ENCODE results near the gene CMSS1. TPM values are rescaled to one million over a fixed set of nuclear protein-coding genes. Genes with fewer than 3 reads are reported as not detected.

Gene CMSS1
- total RNA-seq, 1 donor from 2014 or later: 9.2 TPM

DNA sequence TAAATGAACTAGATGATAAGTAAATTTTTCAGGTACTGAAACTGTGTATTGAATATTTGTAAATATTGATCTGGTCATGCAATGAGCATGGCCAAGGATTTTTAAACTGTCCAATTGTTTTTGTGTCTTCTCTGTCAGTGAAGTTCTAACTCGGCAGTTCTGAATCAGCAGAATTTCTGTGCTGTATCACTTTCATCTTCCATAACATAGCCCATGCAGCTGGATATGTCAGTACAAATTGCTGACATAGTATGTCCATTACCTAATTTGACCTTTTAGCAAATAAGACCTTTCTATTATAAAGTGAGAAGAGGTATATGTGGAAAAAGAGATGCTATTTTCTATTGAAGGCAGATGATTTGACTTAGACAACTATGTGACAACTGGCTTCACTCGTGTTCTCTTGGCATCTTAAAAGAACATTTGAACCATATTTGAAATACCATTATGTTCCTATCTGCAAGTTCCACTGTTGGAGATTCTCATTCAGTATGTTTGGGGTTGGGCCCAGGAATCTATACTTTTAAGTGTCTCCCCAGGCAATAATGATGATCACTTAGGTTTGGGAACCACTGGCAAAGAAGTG, 90.4 kb downstream of the CMSS1 start:
- Histone ChIP-seq H3K36me3 (no peaks in the 10 kb centered on the region), H3K27me3 (no peaks in the 10 kb centered on the region), H3K4me3 (no peak overlapping the region), H3K9me3 (no peaks in the 10 kb centered on the region), H3K27ac (no peak overlapping the region), H3K4me1 (peaks cover 0 to 15% of the 10 kb centered on the region in 2 donors)
- TF ChIP-seq, protein P1, sequence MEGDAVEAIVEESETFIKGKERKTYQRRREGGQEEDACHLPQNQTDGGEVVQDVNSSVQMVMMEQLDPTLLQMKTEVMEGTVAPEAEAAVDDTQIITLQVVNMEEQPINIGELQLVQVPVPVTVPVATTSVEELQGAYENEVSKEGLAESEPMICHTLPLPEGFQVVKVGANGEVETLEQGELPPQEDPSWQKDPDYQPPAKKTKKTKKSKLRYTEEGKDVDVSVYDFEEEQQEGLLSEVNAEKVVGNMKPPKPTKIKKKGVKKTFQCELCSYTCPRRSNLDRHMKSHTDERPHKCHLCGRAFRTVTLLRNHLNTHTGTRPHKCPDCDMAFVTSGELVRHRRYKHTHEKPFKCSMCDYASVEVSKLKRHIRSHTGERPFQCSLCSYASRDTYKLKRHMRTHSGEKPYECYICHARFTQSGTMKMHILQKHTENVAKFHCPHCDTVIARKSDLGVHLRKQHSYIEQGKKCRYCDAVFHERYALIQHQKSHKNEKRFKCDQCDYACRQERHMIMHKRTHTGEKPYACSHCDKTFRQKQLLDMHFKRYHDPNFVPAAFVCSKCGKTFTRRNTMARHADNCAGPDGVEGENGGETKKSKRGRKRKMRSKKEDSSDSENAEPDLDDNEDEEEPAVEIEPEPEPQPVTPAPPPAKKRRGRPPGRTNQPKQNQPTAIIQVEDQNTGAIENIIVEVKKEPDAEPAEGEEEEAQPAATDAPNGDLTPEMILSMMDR (IDR thresholded peaks at IDR 0.05): no peak
- intact Hi-C loops (cut with DNase I): no loop called here
- DNase-seq (ENCODE audit: low spot score in 2 of 2): no peak

DNA sequence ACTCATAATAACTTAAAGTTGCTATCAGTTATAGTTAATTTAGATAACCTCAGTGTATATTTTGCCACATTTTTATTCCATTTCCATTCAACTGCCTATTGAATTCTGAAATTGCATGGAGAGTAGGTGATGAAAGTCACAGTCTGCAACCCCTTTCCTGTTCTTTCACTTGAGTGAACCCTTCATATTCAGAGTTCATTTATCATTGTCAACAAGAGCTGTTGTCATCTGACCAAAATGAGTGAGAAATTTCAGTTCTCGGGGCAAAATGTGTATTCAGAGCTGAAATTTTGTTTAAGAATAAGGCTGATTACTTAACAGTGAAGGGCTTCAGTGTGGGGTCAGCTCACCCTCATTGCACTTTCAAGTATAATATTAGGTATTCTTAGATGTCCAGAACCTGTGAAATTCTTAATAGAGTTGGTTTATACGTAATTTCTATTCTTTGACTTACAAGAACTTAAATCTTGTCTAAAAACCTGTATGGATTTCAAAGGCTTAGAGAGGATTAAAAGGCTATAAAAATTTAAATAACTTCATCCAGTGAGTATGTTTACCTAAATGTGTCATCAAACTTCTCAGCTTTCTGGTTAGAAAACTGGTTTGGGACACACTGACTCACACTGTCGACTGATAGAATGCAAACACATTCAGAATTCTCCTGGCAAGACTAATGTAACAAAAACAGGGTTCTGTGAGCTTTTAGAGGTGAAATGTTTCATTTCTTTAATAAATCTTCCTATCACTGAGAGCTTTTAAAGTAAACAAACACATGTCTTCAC, 92.2 kb downstream of the CMSS1 start:
- Histone ChIP-seq H3K27ac (peak overlapping the region in 1 of 2 donors; percentile 46), H3K36me3 (no peaks in the 10 kb centered on the region), H3K27me3 (no peaks in the 10 kb centered on the region), H3K4me3 (no peak overlapping the region), H3K4me1 (peaks cover 0 to 15% of the 10 kb centered on the region in 2 donors), H3K9me3 (no peaks in the 10 kb centered on the region)
- no peak for DNase-seq (ENCODE audit: low spot score in 2 of 2)
- TF ChIP-seq, protein P1 (IDR thresholded peaks at IDR 0.05): no peak
- intact Hi-C loops (cut with DNase I): no loop called here

DNA sequence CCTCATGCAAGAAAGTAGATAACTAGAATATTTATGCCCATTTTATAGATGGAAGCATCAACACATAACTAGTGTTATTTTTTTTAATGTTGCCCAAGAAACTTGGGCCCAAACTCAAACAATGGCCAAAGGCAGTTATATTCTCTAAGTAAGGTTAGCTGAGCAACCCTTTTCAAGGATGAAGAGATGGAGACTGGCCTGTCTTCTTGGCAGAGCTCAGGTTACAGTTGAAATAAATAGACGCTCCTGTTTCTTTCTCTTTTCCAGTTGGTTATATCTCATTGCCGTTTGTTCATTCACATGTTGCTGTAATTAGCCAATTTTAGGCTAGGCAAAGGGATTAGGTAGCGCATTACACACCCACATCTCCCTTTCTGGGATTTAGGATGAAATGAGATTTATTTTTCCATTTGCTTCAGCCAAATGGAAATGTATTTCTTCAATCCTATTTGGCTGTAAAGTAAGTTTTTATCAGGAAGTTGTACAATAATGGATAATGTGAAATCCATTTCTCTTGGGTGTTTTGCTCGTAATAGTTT, 93.2 kb downstream of the CMSS1 start:
- TF ChIP-seq, protein P1 (IDR thresholded peaks at IDR 0.05): no peak
- Histone ChIP-seq H3K4me3 (no peak overlapping the region), H3K27me3 (no peaks in the 10 kb centered on the region), H3K4me1 (peaks cover 0 to 15% of the 10 kb centered on the region in 2 donors), H3K27ac (peak overlapping the region in 1 of 2 donors; percentile 33), H3K9me3 (no peaks in the 10 kb centered on the region), H3K36me3 (no peaks in the 10 kb centered on the region)
- intact Hi-C loops (cut with DNase I): no loop called here
- no peak for DNase-seq (ENCODE audit: low spot score in 2 of 2)

DNA sequence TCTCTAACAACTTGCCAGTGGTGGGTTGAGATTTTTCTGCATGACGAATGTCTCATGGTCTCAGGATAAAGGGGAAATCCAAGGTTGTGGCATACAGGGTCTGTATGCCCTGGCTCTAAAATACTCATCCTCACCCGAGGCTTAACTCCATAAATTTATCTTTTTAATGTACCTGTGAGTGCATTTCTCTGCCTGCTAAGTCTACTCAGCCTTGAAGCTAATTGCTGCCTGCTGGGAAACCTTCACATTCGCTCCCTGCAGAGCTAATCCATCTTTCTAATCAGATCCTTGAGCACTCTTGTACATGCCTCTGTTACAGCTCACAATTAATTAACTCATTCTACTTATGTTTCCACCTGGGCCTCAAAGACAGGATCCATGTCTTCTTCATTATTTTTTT, 93.8 kb downstream of the CMSS1 start:
- Histone ChIP-seq H3K4me1 (peaks cover 0 to 15% of the 10 kb centered on the region in 2 donors), H3K27me3 (no peaks in the 10 kb centered on the region), H3K9me3 (no peaks in the 10 kb centered on the region), H3K4me3 (no peak overlapping the region), H3K27ac (no peak overlapping the region), H3K36me3 (no peaks in the 10 kb centered on the region)
- intact Hi-C loops (cut with DNase I): no loop called here
- TF ChIP-seq, protein P1 (IDR thresholded peaks at IDR 0.05): no peak
- no peak for DNase-seq (ENCODE audit: low spot score in 2 of 2)

DNA sequence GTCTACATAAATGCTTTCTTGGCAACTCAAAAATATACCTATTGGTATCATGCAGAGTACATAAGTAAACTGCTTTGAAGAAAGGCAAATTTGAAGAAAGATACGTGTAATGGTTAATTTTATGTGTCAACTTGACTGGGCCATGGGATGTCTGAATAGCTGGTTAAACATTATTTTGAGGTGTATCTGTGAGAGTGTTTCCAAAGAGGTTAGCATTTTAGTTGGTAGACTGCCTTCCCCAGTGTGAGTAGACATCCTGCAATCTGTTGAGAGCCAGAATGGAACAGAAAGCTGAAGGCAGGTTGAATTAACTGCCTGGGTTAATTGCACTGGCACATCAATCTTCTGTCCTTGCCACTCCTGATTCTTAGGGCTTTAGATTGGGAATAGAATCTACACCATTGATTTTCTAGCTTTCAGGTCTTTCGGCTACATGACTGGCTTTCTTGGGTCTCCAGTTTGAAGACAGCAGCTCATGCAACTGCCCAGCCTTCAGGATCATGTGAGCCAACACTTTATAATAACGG, 98.3 kb downstream of the CMSS1 start:
- intact Hi-C loops (cut with DNase I): no loop called here
- H3K36me3 ChIP-seq: no peaks in the 10 kb centered on the region
- H3K27ac ChIP-seq: no peak overlapping the region
- no peaks in the 10 kb centered on the region for H3K27me3 ChIP-seq
- no peak for DNase-seq (ENCODE audit: low spot score in 2 of 2)
- no peaks in the 10 kb centered on the region for H3K9me3 ChIP-seq
- TF ChIP-seq, protein P1 (IDR thresholded peaks at IDR 0.05): no peak
- H3K4me1 ChIP-seq: peaks cover 0 to 20% of the 10 kb centered on the region in 2 donors
- no peak overlapping the region for H3K4me3 ChIP-seq

Measured in ascending aorta (tissue), 2 donors.